OCI-LY1 (cell line): ENCODE measurements around the gene COL18A1.
"Not testable (repeated sequence)": the region's sequence is repeated elsewhere in the genome, so short reads cannot be mapped to it uniquely, and the experiment has no call there.

ENCODE experiments used
- H2AFZ ChIP-seq: fragments of 200-600 bp; sonication (generic), shearing (Covaris generic); 2 replicates; pipeline ENCODE4 v1.6.0; 2014; ENCODE audit warnings: antibody characterized with exemption, mild to moderate bottlenecking, low read length
- H3F3A ChIP-seq: fragments of 200-600 bp; sonication (generic), shearing (Covaris generic); 2 replicates; pipeline ENCODE4 v1.6.0; 2014; ENCODE audit warnings: mild to moderate bottlenecking, antibody characterized with exemption, low read length, moderate library complexity; ENCODE audit not compliant: insufficient read depth
- H3K27ac ChIP-seq: fragments of 200-600 bp; sonication (generic); 2 replicates; pipeline ENCODE4 v1.5.1; 2014; ENCODE audit warnings: low read length, mixed run types, mild to moderate bottlenecking, low read depth; ENCODE audit not compliant: poor library complexity, severe bottlenecking
- H3K27me3 ChIP-seq: fragments of 200-600 bp; sonication (generic); 2 replicates; pipeline ENCODE4 v1.6.0; 2014; ENCODE audit warnings: antibody characterized with exemption, mild to moderate bottlenecking, low read length, moderate library complexity; ENCODE audit not compliant: insufficient read depth
- H3K36me3 ChIP-seq: fragments of 200-600 bp; sonication (generic); 2 replicates; pipeline ENCODE4 v1.6.1; 2014; ENCODE audit warnings: mild to moderate bottlenecking, antibody characterized with exemption, low read length, moderate library complexity, mixed read lengths; ENCODE audit not compliant: insufficient read depth
- H3K4me1 ChIP-seq: fragments of 200-600 bp; sonication (generic); 2 replicates; pipeline ENCODE4 v1.5.1; 2014; ENCODE audit warnings: mild to moderate bottlenecking, low read length, moderate library complexity; ENCODE audit not compliant: insufficient read depth, severe bottlenecking
- H3K4me2 ChIP-seq: fragments of 200-600 bp; sonication (generic), shearing (Covaris generic); 2 replicates; pipeline ENCODE4 v1.6.1; 2014; ENCODE audit warnings: low read length
- H3K4me3 ChIP-seq: fragments of 200-600 bp; sonication (generic); 2 replicates; pipeline ENCODE4 v1.5.1; 2014; ENCODE audit warnings: low read length, low read depth, mild to moderate bottlenecking, mixed read lengths; ENCODE audit not compliant: poor library complexity, severe bottlenecking
- H3K79me2 ChIP-seq: fragments of 200-600 bp; shearing (Covaris generic); 2 replicates; pipeline ENCODE4 v1.6.1; 2016; ENCODE audit warnings: mixed run types, low read length, mixed read lengths; ENCODE audit not compliant: insufficient read depth
- H3K9ac ChIP-seq: fragments of 200-600 bp; sonication (generic), shearing (Covaris generic); 2 replicates; pipeline ENCODE4 v1.6.1; 2014; ENCODE audit warnings: mild to moderate bottlenecking, low read length, mixed read lengths
- H3K9me2 ChIP-seq: fragments of 200-600 bp; sonication (generic), shearing (Covaris generic); 2 replicates; pipeline ENCODE4 v1.6.1; 2014; ENCODE audit warnings: low read depth, mild to moderate bottlenecking, low read length, mixed read lengths
- H3K9me3 ChIP-seq: fragments of 200-600 bp; shearing (Covaris generic); 2 replicates; pipeline ENCODE4 v1.6.1; 2014; ENCODE audit warnings: low read length, mixed read lengths
- H4K20me1 ChIP-seq: fragments of 200-600 bp; sonication (generic), shearing (Covaris generic); 2 replicates; pipeline ENCODE4 v1.6.0; 2016; ENCODE audit warnings: mild to moderate bottlenecking, low read length; ENCODE audit not compliant: insufficient read depth
- EZH2 ChIP-seq: fragments of 200-600 bp; sonication (generic), shearing (Covaris generic); IDR thresholded peaks from 2 replicates; pipeline ENCODE4 v1.8.0; 2017; ENCODE audit warnings: borderline replicate concordance, mixed run types, mild to moderate bottlenecking, antibody characterized with exemption, low read length, moderate library complexity, mixed read lengths
- TF ChIP-seq, protein P1 (sequence below): fragments of 200-600 bp; sonication (generic), shearing (Covaris generic); IDR thresholded peaks from 2 replicates; pipeline ENCODE4 v1.5.1; 2017; ENCODE audit warnings: mild to moderate bottlenecking, antibody characterized with exemption, low read length, moderate library complexity, mixed read lengths

Gene COL18A1

DNA sequence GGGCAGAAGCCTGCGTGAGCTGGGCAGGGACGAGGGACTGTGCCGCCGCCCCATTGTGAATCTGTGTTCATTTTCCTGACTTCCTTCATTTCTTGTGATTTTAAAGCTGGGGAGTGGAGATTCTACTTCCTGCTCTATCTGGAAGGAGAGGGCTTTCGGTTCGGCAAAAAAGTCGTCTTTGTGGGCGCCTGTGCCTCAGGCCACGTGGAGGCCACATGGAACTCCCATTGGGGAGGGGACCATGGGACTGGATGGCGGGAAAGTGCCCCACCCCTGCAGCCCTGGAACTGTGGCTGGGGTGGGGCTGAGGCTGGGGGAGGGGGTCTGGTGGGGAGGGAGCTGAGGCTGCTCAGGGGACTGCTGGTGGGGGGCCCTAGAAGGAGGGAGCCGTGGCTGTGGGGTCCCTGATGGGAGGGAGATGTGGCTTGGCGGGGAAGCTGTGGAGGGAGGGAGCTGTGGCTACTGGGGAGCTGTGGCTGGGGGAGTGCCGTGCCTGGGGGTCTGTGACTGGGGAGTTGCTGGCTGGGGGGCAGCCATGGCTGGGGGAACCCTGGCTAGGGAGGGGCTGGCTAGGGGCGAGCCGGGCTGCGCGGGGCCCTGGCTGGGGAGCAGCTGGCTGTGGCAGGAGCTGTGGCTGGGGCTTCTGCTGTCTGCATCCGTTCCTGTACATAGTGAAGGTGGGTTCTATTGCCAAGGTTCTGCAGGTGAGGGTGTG is 31.5 kb downstream of the COL18A1 start:
- H3K4me3 ChIP-seq, result no peak overlapping the region
- no peaks in the 10 kb centered on the region for H3K27me3 ChIP-seq
- H3K9ac ChIP-seq, result no peak overlapping the region
- H2AFZ ChIP-seq, result no peak overlapping the region
- no peaks in the 10 kb centered on the region for H4K20me1 ChIP-seq
- H3K36me3 ChIP-seq, result no peaks in the 10 kb centered on the region
- H3K79me2 ChIP-seq, result no peaks in the 10 kb centered on the region
- H3K4me1 ChIP-seq, result no peaks in the 10 kb centered on the region
- H3F3A ChIP-seq, result no peaks in the 10 kb centered on the region
- H3K27ac ChIP-seq, result no peak overlapping the region
- H3K4me2 ChIP-seq, result no peak overlapping the region
- no peaks in the 10 kb centered on the region for H3K9me3 ChIP-seq
- no peak for TF ChIP-seq EZH2
- TF ChIP-seq, protein P1, sequence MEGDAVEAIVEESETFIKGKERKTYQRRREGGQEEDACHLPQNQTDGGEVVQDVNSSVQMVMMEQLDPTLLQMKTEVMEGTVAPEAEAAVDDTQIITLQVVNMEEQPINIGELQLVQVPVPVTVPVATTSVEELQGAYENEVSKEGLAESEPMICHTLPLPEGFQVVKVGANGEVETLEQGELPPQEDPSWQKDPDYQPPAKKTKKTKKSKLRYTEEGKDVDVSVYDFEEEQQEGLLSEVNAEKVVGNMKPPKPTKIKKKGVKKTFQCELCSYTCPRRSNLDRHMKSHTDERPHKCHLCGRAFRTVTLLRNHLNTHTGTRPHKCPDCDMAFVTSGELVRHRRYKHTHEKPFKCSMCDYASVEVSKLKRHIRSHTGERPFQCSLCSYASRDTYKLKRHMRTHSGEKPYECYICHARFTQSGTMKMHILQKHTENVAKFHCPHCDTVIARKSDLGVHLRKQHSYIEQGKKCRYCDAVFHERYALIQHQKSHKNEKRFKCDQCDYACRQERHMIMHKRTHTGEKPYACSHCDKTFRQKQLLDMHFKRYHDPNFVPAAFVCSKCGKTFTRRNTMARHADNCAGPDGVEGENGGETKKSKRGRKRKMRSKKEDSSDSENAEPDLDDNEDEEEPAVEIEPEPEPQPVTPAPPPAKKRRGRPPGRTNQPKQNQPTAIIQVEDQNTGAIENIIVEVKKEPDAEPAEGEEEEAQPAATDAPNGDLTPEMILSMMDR, result no peak
- H3K9me2 ChIP-seq, result no peaks in the 10 kb centered on the region

DNA sequence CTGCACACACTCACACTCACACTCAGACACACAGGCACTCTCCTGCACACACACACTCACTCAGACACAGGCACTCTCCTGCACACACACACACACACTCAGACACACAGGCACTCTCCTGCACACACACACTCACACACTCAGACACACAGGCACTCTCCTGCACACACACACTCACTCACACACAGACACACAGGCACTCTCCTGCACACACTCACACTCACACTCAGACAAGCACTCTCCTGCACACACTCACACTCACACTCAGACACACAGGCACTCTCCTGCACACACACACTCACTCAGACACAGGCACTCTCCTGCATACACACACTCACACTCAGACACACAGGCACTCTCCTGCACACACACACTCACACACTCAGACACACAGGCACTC is 32.9 kb downstream of the COL18A1 start:
- not testable (repeated sequence) for H3K9me2 ChIP-seq, H3K9ac ChIP-seq, H3K79me2 ChIP-seq, H3K27me3 ChIP-seq, H2AFZ ChIP-seq, H3K4me1 ChIP-seq, H3K36me3 ChIP-seq, H4K20me1 ChIP-seq, H3K9me3 ChIP-seq, H3K27ac ChIP-seq, H3F3A ChIP-seq, H3K4me3 ChIP-seq, H3K4me2 ChIP-seq

DNA sequence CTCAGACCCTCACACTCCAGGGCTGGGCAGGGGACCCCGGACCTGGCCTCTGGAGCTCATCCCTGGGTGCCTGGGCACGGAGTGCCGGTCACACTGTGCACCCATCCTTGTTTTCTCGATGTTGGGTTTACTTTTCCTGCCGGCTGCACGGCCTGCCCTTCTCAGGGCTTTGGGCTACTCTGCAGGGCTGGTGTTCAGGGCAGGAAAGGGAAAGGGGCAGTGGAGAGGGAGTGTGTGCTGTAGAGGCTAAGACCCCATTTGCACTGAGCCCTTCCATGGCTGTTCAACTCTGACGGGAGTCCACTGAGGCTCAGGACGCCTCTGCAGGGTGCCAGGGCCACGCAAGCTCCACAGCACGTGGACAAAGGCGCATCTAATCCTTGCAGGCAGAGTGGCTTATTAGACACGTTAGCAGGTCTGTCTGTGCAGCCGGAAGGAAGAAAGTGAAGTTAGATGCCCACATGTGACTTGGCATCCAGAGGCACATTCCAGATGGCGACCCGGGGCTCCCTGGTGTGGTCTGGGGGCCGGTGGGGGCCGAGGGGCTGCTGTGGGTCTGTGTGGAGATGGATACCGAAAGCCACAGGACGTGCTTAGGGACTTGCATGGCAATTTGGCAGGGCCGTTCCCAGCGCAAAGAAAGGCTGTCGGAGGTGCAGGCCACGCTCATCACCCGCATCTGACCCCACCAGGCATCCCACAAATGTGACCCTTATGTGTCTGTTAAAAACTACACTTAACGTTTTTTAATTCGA is 33.6 kb downstream of the COL18A1 start:
- H4K20me1 ChIP-seq, result no peaks in the 10 kb centered on the region
- no peak overlapping the region for H2AFZ ChIP-seq
- no peaks in the 10 kb centered on the region for H3K9me3 ChIP-seq
- no peak overlapping the region for H3K4me2 ChIP-seq
- H3K4me1 ChIP-seq, result no peaks in the 10 kb centered on the region
- H3K9me2 ChIP-seq, result no peaks in the 10 kb centered on the region
- H3K27ac ChIP-seq, result no peak overlapping the region
- H3K27me3 ChIP-seq, result no peaks in the 10 kb centered on the region
- no peak for TF ChIP-seq EZH2
- TF ChIP-seq, protein P1, result no peak
- H3K9ac ChIP-seq, result no peak overlapping the region
- no peaks in the 10 kb centered on the region for H3K36me3 ChIP-seq
- no peaks in the 10 kb centered on the region for H3K79me2 ChIP-seq
- H3F3A ChIP-seq, result no peaks in the 10 kb centered on the region
- H3K4me3 ChIP-seq, result no peak overlapping the region
